ENCODE results near the gene CLN6. TPM values are rescaled to one million over a fixed set of nuclear protein-coding genes. Genes with fewer than 3 reads are reported as not detected.
A peak's percentile ranks its signal among the peaks of the same experiment; 100 is the strongest.
"Not testable (repeated sequence)": the region's sequence is repeated elsewhere in the genome, so short reads cannot be mapped to it uniquely, and the experiment has no call there.

CLN6 gene
- total RNA-seq, 3 donors from 2014 or later: 20.1 to 39.2 (median 31.0) TPM

DNA sequence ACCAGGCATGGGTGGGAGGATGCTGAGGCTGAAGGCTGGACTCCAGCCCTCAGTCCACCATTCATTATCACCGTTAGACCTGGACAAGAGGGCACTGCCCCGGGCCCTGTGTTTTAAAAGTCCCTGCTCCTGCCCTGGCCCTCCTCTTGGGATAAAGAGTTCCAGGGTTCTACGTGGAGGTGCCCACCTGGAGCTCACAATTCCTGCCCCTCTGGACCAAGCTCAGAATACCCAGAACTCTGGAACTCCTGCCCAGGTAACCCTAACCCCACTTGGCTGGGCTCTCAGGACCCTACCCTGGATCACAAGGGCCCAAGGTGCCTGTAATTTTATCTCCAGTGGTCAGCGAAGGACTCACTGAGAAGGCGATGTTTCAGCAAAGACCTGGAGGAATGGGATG is 25.6 kb downstream of the CLN6 start:
- Histone ChIP-seq H3K36me3 (ENCODE audit: low read depth) (no peaks in the 10 kb centered on the region), H3K4me1 (ENCODE audit: low read depth) (peaks cover 7% of the 10 kb centered on the region), H3K4me3 (no peak overlapping the region), H3K9me3 (no peaks in the 10 kb centered on the region)
- peak in 1 of 3 donors; percentile 25 for DNase-seq
- intact Hi-C loops (cut with DNase I, micrococcal nuclease): no loop called here
- no peak for ATAC-seq
- TF ChIP-seq, protein P1, sequence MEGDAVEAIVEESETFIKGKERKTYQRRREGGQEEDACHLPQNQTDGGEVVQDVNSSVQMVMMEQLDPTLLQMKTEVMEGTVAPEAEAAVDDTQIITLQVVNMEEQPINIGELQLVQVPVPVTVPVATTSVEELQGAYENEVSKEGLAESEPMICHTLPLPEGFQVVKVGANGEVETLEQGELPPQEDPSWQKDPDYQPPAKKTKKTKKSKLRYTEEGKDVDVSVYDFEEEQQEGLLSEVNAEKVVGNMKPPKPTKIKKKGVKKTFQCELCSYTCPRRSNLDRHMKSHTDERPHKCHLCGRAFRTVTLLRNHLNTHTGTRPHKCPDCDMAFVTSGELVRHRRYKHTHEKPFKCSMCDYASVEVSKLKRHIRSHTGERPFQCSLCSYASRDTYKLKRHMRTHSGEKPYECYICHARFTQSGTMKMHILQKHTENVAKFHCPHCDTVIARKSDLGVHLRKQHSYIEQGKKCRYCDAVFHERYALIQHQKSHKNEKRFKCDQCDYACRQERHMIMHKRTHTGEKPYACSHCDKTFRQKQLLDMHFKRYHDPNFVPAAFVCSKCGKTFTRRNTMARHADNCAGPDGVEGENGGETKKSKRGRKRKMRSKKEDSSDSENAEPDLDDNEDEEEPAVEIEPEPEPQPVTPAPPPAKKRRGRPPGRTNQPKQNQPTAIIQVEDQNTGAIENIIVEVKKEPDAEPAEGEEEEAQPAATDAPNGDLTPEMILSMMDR (IDR thresholded peaks at IDR 0.05): no peak

DNA sequence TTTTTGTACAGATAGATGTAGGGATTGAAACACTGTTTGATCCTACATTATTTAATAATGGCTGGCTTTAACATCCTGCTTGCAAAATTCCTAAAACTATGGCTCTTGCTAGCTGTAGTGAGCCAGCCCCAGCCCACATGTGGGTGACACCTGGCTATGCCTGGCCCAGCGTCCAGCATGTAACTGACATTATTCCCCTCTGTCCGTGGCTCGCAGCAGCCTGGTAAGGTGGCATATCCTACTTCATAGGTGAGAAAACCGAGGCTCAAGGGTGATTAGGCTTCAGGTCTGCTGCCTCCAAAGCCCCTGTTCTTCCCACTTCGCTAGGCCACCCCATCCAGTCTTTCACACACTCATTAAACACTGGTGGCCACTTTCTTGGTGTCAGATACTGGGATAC is 26.0 kb downstream of the CLN6 start:
- ATAC-seq: no peak
- DNase-seq: peak in 1 of 3 donors; percentile 25
- intact Hi-C loops (cut with DNase I, micrococcal nuclease): no loop called here
- H3K36me3 ChIP-seq (ENCODE audit: low read depth): no peaks in the 10 kb centered on the region
- peaks cover 7% of the 10 kb centered on the region for H3K4me1 ChIP-seq (ENCODE audit: low read depth)
- H3K4me3 ChIP-seq: no peak overlapping the region
- no peaks in the 10 kb centered on the region for H3K9me3 ChIP-seq
- TF ChIP-seq, protein P1 (IDR thresholded peaks at IDR 0.05): no peak

DNA sequence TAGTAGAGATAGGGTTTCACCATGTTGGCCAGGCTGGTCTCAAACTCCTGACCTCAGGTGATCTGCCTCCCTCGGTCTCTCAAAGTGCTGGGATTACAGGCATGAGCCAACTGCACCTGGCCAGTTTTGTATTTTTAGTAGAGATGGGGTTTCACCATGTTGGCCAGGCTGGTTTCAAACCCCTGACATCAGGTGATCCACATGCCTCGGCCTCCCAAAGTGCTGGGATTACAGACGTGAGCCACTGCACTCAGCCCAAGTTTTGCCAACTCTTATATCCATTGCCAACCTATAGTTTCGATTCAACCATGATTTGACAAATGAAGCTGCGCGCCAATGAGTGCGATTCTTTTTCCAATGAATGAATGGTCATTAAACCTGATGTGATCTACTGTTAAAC is 26.5 kb downstream of the CLN6 start:
- H3K4me3 ChIP-seq; H3K36me3 ChIP-seq (ENCODE audit: low read depth); ATAC-seq; H3K4me1 ChIP-seq (ENCODE audit: low read depth); intact Hi-C loops (cut with DNase I, micrococcal nuclease); H3K9me3 ChIP-seq: not testable (repeated sequence)
- DNase-seq: peak in 1 of 3 donors; percentile 17

DNA sequence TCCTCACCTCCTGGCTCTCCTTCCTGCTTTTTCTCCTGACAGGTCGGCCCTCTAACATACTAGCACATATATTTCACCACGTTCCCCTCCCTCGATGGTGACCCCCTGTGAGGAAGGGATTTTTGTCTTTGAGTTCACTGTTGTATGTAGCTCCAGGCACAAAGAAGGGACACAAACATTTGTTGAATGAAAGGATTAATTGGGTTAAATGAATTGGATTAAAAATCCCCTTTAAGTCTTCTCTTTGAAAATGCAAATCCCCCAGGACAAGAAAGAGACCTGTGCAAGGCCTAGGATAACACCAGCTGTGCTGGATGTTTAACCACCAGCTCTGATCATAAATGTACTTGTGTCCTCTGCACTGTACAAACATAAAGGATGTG is 27.7 kb downstream of the CLN6 start:
- Histone ChIP-seq H3K36me3 (ENCODE audit: low read depth) (no peaks in the 10 kb centered on the region), H3K4me3 (no peak overlapping the region)

DNA sequence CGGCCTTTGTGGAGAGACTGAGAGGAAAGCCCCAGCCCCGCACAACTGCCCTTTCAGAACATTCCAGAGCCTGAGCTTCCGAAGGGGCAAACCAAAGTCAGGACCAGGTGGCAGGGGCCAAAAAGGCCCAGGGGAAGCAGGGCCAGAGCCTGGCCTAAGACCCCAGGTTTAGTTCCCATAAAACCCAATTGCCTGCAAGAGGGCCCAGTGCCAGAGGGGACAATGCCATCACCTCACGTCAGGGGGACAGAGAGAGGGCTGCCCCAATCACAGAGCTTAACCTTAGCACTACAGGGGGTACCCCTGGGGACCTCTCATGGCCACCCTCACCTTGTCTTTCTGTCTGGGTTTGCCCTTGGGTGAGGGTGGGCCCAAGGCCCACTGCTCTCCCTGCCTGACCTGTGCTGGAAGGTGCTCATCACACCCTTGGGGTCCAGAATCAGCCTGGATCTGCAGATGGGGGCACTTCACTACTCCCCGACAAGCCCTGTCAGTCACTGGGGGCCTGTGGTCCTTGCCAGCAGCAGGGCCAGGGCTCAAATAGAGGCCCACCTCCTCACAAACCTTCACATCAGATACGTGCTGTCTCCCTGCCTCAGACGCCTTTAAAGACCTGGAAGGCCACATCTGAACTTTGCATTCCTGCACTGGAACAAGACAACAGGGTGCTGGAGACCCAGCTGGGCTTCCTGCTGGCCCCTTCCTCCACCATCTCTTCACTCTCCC is 28.2 kb downstream of the CLN6 start:
- H3K36me3 ChIP-seq (ENCODE audit: low read depth): no peaks in the 10 kb centered on the region
- DNase-seq (peak in 1 of 3 donors; percentile 23), ATAC-seq (no peak)
- no peak overlapping the region for H3K4me3 ChIP-seq
- peaks cover 2% of the 10 kb centered on the region for H3K4me1 ChIP-seq (ENCODE audit: low read depth)
- intact Hi-C loops (cut with DNase I, micrococcal nuclease): no loop called here
- no peaks in the 10 kb centered on the region for H3K9me3 ChIP-seq
- TF ChIP-seq, protein P1 (IDR thresholded peaks at IDR 0.05): no peak

More for the DNA sequence above, 27.7 kb downstream of the CLN6 start:
- intact Hi-C loops (cut with DNase I, micrococcal nuclease): no loop called here
- TF ChIP-seq, protein P1 (IDR thresholded peaks at IDR 0.05): no peak
- DNase-seq (no peak), ATAC-seq (no peak)
- Histone ChIP-seq H3K4me1 (ENCODE audit: low read depth) (peaks cover 7% of the 10 kb centered on the region), H3K9me3 (no peaks in the 10 kb centered on the region)

DNA sequence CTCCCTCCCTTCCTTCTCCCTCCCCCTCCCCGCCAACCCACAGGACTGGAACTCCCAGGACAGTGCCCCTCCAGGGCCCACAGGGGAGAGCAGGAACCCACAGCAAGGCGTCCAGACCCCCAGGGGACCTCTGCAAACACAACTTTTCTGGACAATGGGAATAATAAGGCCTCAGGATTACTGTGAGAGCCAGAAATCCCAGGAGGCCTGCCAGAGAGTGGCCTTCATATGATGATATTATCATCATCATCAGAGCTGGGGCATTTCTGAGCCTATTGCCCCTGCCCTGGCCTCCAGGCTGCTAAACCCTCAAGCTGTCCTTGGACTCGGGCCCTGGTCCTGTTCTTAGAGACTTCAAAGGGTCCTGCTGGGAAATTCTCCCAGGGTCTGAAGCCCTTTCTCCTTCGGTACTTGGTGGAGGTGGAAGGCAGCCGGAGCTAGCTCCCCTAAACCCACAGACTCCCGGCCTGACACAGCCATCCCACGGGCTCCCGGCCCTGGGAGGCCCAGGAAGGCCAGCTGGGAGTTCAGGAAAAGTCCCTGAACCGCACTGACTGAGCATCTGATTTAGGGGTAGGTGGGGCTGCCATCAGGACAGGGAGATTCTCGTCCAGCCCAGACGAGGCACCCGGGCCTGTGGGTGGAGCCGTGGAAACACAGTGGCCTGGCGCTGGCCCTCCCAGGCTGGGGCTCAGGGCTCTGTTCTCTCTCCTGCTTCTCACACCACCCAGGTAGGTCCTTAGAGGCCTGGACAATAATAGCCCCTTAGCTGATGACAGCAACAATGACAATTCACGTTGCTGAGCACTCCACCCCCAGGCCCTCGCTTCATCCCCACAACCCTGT is 29.3 kb downstream of the CLN6 start:
- no peaks in the 10 kb centered on the region for H3K36me3 ChIP-seq (ENCODE audit: low read depth)
- H3K4me1 ChIP-seq (ENCODE audit: low read depth): no peaks in the 10 kb centered on the region
- H3K4me3 ChIP-seq: no peak overlapping the region
- ATAC-seq: no peak
- TF ChIP-seq, protein P1 (IDR thresholded peaks at IDR 0.05): no peak
- intact Hi-C loops (cut with DNase I, micrococcal nuclease): no loop called here
- DNase-seq: peak in 1 of 3 donors; percentile 25
- H3K9me3 ChIP-seq: no peaks in the 10 kb centered on the region

Data from mucosa of descending colon (tissue), 3 donors.